Right lobe of liver (tissue), 6 donors: ENCODE measurements around the gene ARCN1. TPM values are rescaled to one million over a fixed set of nuclear protein-coding genes. Genes with fewer than 3 reads are reported as not detected.
"Not testable (repeated sequence)": the region's sequence is repeated elsewhere in the genome, so short reads cannot be mapped to it uniquely, and the experiment has no call there.

Experiments
- ATAC-seq, 4 donors: fragments of 200-7000 bp; cut with Tn5 transposase; one replicate each; pipeline ENCODE4 v1.9.1; 2020; ENCODE audit warnings: mild to moderate bottlenecking in 4 of 4, moderate library complexity in 4 of 4
- DNase-seq, 3 donors: peaks; one replicate each; pipeline ENCODE4 v3.0.0-alpha.2; 2020
- H3K27ac ChIP-seq, 3 donors: fragments of 200-600 bp; one replicate each; pipeline ENCODE4 v1.8.0; 2022
- H3K27me3 ChIP-seq, 2 donors: fragments of 200-600 bp; one replicate each; pipeline ENCODE4 v1.8.0; 2022
- H3K36me3 ChIP-seq, 4 donors: fragments of 200-600 bp; sonication (generic) in 1 of 4; one replicate each; pipeline versions ENCODE4 v1.5.1 to v1.8.0; 2017 to 2022; ENCODE audit warnings: control low read depth in 1 of 4
- H3K4me1 ChIP-seq, 4 donors: fragments of 200-600 bp; sonication (generic) in 1 of 4; one replicate each; pipeline versions ENCODE4 v1.5.1 to v1.8.0; 2017 to 2022; ENCODE audit warnings: control low read depth in 1 of 4
- H3K4me3 ChIP-seq, 3 donors: fragments of 200-600 bp; one replicate each; pipeline ENCODE4 v1.8.0; 2022
- H3K9me3 ChIP-seq, 4 donors: fragments of 200-600 bp; sonication (generic) in 1 of 4; one replicate each; pipeline versions ENCODE4 v1.5.1 to v1.8.0; 2017 to 2022; ENCODE audit warnings: control low read depth in 1 of 4
- POLR2A ChIP-seq: fragments of 450-650 bp; IDR thresholded peaks from one replicate; pipeline ENCODE4 v1.6.1; 2017; ENCODE audit warnings: antibody characterized with exemption, mild to moderate bottlenecking
- WGBS: methylation state at CpG from one replicate; pipeline ENCODE4 v1.1.6; 2018; ENCODE audit warnings: low coverage, low lambda C conversion rate; ENCODE audit not compliant: insufficient coverage; ENCODE audit errors: missing lambda C conversion rate; 5-methylcytosine and 5-hydroxymethylcytosine counted together
- intact Hi-C, 2 donors: fragments of 100-400 bp; cut with DNase I; formaldehyde crosslinking; loops; one replicate each; pipeline versions ENCODE4 v1.11.2 to v1.14.1; 2022
- total RNA-seq, 6 experiments: library from RNA; depleted of rRNA in 2 of 6; stranded (reverse); fragments of >200 nt in 2 of 6; fragmentation: NEBNext Ultra II Directional in 3 of 6; extraction: Animal tissue kit (Norgen Biotek cat#: 25700) in 3 of 6; gene quantifications; one replicate each; pipeline versions ENCODE4 v1.1.0 to v1.2.4, GENCODE V29; 2016 to 2023
- TF ChIP-seq, protein P1 (sequence below), 4 donors: fragments of 200-600 bp in 3 of 4; fragments of 450-650 bp in 1 of 4; IDR thresholded peaks; one replicate each; pipeline versions ENCODE4 v1.5.1 to v1.8.0; 2016 to 2022; ENCODE audit warnings: antibody characterized with exemption in 4 of 4, mild to moderate bottlenecking in 2 of 4
- donor health status: DM: no; HTN: yes; CAD: no.
- donor health status: DM: no; HTN: no; CAD: no.
- donor health status: DM: no; HTN: no; CAD: no.
- donor health status: DM: no; HTN: yes; CAD: no.
- donor health status: DM: no; HTN: yes; CAD: no.

Gene ARCN1
- total RNA-seq, 6 experiments from 2014 or later, result 58.3 to 91.7 (median 75.8) TPM

DNA sequence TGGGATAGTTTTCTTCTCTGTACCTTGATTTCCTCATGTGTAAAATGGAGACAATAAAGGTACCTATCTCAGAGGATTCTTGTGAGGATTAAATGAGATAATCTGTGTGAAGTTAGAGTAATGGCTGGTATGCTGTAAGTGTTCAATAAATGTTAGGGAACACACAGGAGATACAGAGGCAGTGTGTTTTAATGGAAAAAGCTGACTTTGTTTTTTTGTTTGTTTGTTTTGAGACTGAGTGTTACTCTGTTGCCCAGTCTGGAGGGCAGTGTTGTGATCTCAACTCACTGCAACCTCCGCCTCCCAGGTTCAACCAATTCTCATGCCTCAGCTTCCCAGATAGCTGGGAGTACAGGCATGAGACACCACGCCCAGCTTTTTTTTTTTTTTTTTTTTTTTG lies 2.5 kb upstream of the ARCN1 start:
- Histone ChIP-seq H3K9me3 (no peaks in the 10 kb centered on the region), H3K4me3 (no peak overlapping the region), H3K27ac (no peak overlapping the region), H3K36me3 (no peaks in the 10 kb centered on the region), H3K4me1 (peaks cover 0 to 15% (median 5%) of the 10 kb centered on the region in 4 donors), H3K27me3 (no peaks in the 10 kb centered on the region)
- WGBS, result 93% methylated on average over 2 of the region's 2 CpGs
- TF ChIP-seq, protein P1, sequence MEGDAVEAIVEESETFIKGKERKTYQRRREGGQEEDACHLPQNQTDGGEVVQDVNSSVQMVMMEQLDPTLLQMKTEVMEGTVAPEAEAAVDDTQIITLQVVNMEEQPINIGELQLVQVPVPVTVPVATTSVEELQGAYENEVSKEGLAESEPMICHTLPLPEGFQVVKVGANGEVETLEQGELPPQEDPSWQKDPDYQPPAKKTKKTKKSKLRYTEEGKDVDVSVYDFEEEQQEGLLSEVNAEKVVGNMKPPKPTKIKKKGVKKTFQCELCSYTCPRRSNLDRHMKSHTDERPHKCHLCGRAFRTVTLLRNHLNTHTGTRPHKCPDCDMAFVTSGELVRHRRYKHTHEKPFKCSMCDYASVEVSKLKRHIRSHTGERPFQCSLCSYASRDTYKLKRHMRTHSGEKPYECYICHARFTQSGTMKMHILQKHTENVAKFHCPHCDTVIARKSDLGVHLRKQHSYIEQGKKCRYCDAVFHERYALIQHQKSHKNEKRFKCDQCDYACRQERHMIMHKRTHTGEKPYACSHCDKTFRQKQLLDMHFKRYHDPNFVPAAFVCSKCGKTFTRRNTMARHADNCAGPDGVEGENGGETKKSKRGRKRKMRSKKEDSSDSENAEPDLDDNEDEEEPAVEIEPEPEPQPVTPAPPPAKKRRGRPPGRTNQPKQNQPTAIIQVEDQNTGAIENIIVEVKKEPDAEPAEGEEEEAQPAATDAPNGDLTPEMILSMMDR (IDR thresholded peaks at IDR 0.05), result no peak
- no peak for TF ChIP-seq POLR2A
- no peak for ATAC-seq
- DNase-seq, result no peak
- intact Hi-C loops, result no loop called here

DNA sequence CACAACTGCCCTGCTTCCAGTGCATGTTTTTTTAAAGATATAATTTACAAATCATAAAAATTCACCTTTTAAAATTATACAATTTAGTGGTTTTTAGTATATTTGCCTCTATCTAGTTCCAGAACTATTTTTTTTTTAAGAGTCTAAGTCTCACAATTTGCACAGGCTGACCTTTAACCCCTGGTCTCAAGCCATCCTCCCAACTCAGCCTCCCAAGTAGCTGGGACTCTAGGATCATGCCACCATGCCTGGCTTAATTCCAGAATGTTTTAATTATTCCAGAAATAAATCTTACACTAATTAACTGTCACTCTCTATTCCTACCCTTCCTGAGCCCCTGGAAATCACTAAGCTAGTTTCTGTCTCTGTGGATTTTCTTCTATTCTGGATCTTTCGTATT lies 1.4 kb upstream of the ARCN1 start:
- H3K4me1 ChIP-seq, result peaks cover 0 to 19% (median 7%) of the 10 kb centered on the region in 4 donors
- ATAC-seq, result no peak
- no peaks in the 10 kb centered on the region for H3K27me3 ChIP-seq
- H3K9me3 ChIP-seq, result no peaks in the 10 kb centered on the region
- no peak overlapping the region for H3K4me3 ChIP-seq
- intact Hi-C loops, result no loop called here
- DNase-seq, result no peak
- 86% methylated on average over 1 of the region's 1 CpG for WGBS
- no peak overlapping the region for H3K27ac ChIP-seq
- H3K36me3 ChIP-seq, result no peaks in the 10 kb centered on the region
- TF ChIP-seq, protein P1 (IDR thresholded peaks at IDR 0.05), result no peak
- TF ChIP-seq POLR2A, result no peak

DNA sequence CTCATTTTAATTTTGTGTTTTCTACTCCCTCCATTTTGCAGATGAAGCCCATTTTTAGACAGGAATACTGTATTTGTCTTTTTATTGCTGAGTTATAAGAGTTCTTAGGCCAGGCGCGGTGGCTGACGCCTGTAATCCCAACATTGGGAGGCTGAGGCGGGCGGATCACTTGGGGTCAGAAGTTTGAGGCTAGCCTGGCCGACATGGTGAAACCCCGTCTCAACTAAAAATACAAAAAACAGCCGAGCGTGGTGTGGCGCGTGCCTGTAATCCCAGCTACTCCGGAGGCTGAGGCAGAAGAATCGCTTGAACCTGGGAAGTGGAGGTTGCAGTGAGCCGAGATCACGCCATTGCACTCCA lies 528 bp upstream of the ARCN1 start:
- H3K27ac ChIP-seq, result peak overlapping the region; percentile 94 to 98 (median 96)
- DNase-seq, intact Hi-C loops, H3K9me3 ChIP-seq, H3K36me3 ChIP-seq, H3K27me3 ChIP-seq: not testable (repeated sequence)
- 17% methylated on average over 15 of the region's 15 CpGs for WGBS
- ATAC-seq, result peak in 2 of 4 donors; percentile 8 to 23
- H3K4me1 ChIP-seq, result peaks cover 0 to 24% (median 7%) of the 10 kb centered on the region in 4 donors
- H3K4me3 ChIP-seq, result peak overlapping the region; percentile 95 to 99 (median 97)

DNA sequence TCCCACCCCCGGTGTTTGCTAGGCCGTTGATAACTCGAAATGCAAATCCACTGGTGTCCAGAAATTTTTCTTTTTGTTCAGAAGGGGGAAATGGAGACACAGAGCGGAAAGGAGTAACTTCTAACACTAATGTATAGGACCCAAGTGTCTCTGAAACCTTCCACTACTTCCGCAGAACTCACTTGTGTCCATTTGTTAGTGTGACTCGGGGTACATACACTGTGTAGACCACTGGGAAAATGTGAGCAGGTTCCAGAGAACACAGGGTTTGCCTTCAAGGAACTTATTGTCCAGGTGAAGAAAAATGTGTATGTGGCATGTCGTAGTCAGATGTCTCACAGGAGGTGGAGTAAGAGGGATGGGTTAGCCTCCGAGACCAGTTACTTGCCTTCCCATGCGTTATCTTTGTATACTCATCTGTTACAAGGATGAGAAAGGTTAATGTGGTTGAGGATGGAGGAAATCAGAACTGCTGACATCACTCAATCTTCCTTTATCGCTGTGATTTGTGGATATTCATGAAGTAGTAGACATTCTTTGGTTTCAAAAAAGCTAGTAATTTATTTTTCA lies 857 bp downstream of the ARCN1 start:
- intact Hi-C loops, result no loop called here
- Histone ChIP-seq H3K4me3 (peak overlapping the region; percentile 95 to 99 (median 97)), H3K36me3 (no peaks in the 10 kb centered on the region), H3K27ac (peak overlapping the region; percentile 94 to 98 (median 96)), H3K4me1 (peaks cover 0 to 36% (median 11%) of the 10 kb centered on the region in 4 donors), H3K27me3 (no peaks in the 10 kb centered on the region), H3K9me3 (no peaks in the 10 kb centered on the region)
- DNase-seq (no peak), ATAC-seq (peak; percentile 16 to 31 (median 27))
- WGBS, result 1% methylated on average over 10 of the region's 10 CpGs
- TF ChIP-seq, protein P1 (IDR thresholded peaks at IDR 0.05), result no peak
- no peak for TF ChIP-seq POLR2A

DNA sequence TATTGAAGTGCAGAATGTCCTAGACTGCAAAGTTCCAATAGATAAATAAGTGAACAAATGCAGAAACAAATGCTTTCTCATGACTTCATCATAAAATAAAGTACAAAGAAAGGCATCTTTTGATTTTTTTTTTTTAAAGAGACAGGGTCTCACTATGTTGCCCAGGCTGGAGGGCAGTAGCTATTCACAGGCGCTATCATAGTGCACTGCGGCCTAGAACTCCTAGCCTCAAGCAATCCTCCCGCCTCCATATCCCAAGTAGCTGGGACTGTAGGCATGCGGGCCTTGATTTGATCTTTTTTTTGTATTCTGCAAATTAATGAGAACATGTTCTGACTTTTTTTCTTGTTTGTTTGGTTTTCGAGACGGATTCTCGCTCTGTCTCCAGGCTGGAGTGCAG lies 2.4 kb downstream of the ARCN1 start:
- WGBS, result 81% methylated on average over 7 of the region's 7 CpGs
- Histone ChIP-seq H3K27me3 (no peaks in the 10 kb centered on the region), H3K27ac (no peak overlapping the region), H3K9me3 (no peaks in the 10 kb centered on the region), H3K36me3 (no peaks in the 10 kb centered on the region), H3K4me1 (peaks cover 0 to 47% (median 17%) of the 10 kb centered on the region in 4 donors), H3K4me3 (no peak overlapping the region)
- no peak for TF ChIP-seq POLR2A
- TF ChIP-seq, protein P1 (IDR thresholded peaks at IDR 0.05), result no peak
- intact Hi-C loops, result no loop called here
- no peak for DNase-seq
- ATAC-seq, result no peak

DNA sequence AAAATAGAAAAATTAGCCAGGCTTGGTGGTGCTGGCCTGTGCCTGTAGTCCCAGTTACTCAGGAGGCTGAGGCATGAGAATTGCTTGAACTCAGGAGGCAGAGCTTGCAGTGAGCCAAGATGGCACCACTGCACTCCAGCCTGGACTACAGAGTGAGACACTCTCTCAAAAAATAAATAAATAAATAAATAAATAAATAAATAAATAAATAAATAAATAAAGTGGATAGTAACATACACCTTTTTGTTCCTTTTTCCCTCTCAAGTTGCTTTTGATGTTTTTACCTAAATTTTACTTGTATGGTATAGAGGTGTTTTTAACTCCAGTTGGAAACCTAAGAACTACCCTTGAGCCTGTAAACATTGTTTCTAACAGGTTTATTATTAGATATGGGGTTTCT lies 5.8 kb downstream of the ARCN1 start:
- Histone ChIP-seq H3K36me3 (peaks cover 0 to 11% (median 7%) of the 10 kb centered on the region in 4 donors), H3K4me1 (peaks cover 0 to 47% (median 15%) of the 10 kb centered on the region in 4 donors)
- ATAC-seq, intact Hi-C loops, H3K9me3 ChIP-seq, DNase-seq, H3K27me3 ChIP-seq, H3K4me3 ChIP-seq, H3K27ac ChIP-seq: not testable (repeated sequence)
